Liver (tissue), 9 donors: ENCODE data around the gene RERE. TPM values are rescaled to one million over a fixed set of nuclear protein-coding genes. Genes with fewer than 3 reads are reported as not detected.

ENCODE experiments used
- DNase-seq: peaks from one replicate; pipeline ENCODE4 v3.0.0-alpha.2; 2017; ENCODE audit warnings: low spot score
- H3K27ac ChIP-seq, 2 donors: one replicate each; pipeline ENCODE4 v1.7.0; 2013; ENCODE audit warnings: inconsistent platforms in 2 of 2, low read length in 2 of 2, control low read depth in 1 of 2, low read depth in 1 of 2, mild to moderate bottlenecking in 1 of 2
- H3K27me3 ChIP-seq, 4 donors: one replicate each; pipeline versions ENCODE4 v1.6.1 to v1.7.0; 2013; ENCODE audit warnings: low read length in 3 of 4, inconsistent platforms in 1 of 4, mild to moderate bottlenecking in 1 of 4, moderate library complexity in 1 of 4; ENCODE audit not compliant: control insufficient read depth in 4 of 4, insufficient read depth in 4 of 4
- H3K36me3 ChIP-seq, 4 donors: one replicate each; pipeline versions ENCODE4 v1.6.1 to v1.7.0; 2013; ENCODE audit warnings: low read length in 3 of 4, mild to moderate bottlenecking in 3 of 4, low read depth in 1 of 4, moderate library complexity in 1 of 4; ENCODE audit not compliant: control insufficient read depth in 4 of 4, insufficient read depth in 3 of 4
- H3K4me1 ChIP-seq, 4 donors: one replicate each; pipeline versions ENCODE4 v1.6.1 to v1.7.0; 2013; ENCODE audit warnings: low read length in 3 of 4, mild to moderate bottlenecking in 3 of 4, moderate library complexity in 1 of 4; ENCODE audit not compliant: control insufficient read depth in 4 of 4, insufficient read depth in 4 of 4
- H3K4me3 ChIP-seq, 3 donors: one replicate each; pipeline versions ENCODE4 v1.6.1 to v1.7.0; 2013; ENCODE audit warnings: low read length in 3 of 3, control low read depth in 1 of 3, low read depth in 1 of 3, mild to moderate bottlenecking in 1 of 3
- H3K9ac ChIP-seq, 2 donors: one replicate each; pipeline ENCODE4 v1.7.0; 2013; ENCODE audit warnings: low read length in 2 of 2, mild to moderate bottlenecking in 2 of 2, moderate library complexity in 2 of 2, control low read depth in 1 of 2, low read depth in 1 of 2
- H3K9me3 ChIP-seq, 4 donors: one replicate each; pipeline versions ENCODE4 v1.6.1 to v1.7.0; 2013; ENCODE audit warnings: low read length in 3 of 4; ENCODE audit not compliant: control insufficient read depth in 4 of 4
- EGR1 ChIP-seq, 2 donors: IDR thresholded peaks; 2 replicates each; pipeline ENCODE4 v1.6.1; 2016 to 2018; ENCODE audit warnings: antibody characterized with exemption in 2 of 2, low read depth in 2 of 2
- FOXA1 ChIP-seq: IDR thresholded peaks from 2 replicates; pipeline ENCODE4 v1.6.1; 2016; ENCODE audit warnings: antibody characterized with exemption
- FOXA2 ChIP-seq: IDR thresholded peaks from 2 replicates; pipeline ENCODE4 v1.6.1; 2016; ENCODE audit warnings: antibody characterized with exemption
- GABPA ChIP-seq, 2 donors: IDR thresholded peaks in 1 of 2; conservative IDR thresholded peaks in 1 of 2; 2 replicates each; pipeline ENCODE4 v1.6.1; 2016; ENCODE audit warnings: antibody characterized with exemption in 2 of 2, mild to moderate bottlenecking in 1 of 2, moderate library complexity in 1 of 2
- JUND ChIP-seq, 2 donors: IDR thresholded peaks; 2 replicates each; pipeline ENCODE4 v1.6.1; 2016; ENCODE audit warnings: antibody characterized with exemption in 2 of 2
- NR2F2 ChIP-seq: IDR thresholded peaks from 2 replicates; pipeline ENCODE4 v1.6.1; 2016; ENCODE audit warnings: antibody characterized with exemption
- RAD21 ChIP-seq, 2 donors: IDR thresholded peaks; 2 replicates each; pipeline ENCODE4 v1.6.1; 2016; ENCODE audit warnings: antibody characterized with exemption in 2 of 2, mild to moderate bottlenecking in 2 of 2
- RXRA ChIP-seq, 2 donors: IDR thresholded peaks; 2 replicates each; pipeline ENCODE4 v1.6.1; 2017 to 2018; ENCODE audit warnings: antibody characterized with exemption in 2 of 2, mild to moderate bottlenecking in 1 of 2
- TAF1 ChIP-seq: conservative IDR thresholded peaks from 2 replicates; pipeline ENCODE4 v1.6.1; 2016; ENCODE audit warnings: antibody characterized with exemption, mild to moderate bottlenecking
- YY1 ChIP-seq: IDR thresholded peaks from 2 replicates; pipeline ENCODE4 v1.6.1; 2016; ENCODE audit warnings: antibody characterized with exemption, mild to moderate bottlenecking
- whole genome bisulfite sequencing: extraction: QIAGEN DNeasy Blood & Tissue Kit; methylation state at CpG from one replicate; pipeline ENCODE4 v1.1.7; 2013; 5-methylcytosine and 5-hydroxymethylcytosine counted together
- polyA plus RNA-seq, 2 donors: library from polyadenylated mRNA; stranded (reverse) in 1 of 2; unstranded in 1 of 2; fragments of 200-250 nt in 1 of 2; fragments of >200 nt in 1 of 2; fragmentation: Nextera tagmentation in 1 of 2; extraction: Ambion mirVana in 1 of 2; gene quantifications; one replicate each; pipeline versions ENCODE4 v1.2.1 to v1.2.3, GENCODE V29; 2013 to 2015
- total RNA-seq, 2 donors: library from RNA; depleted of rRNA; stranded (reverse); fragments of >200 nt; gene quantifications; one replicate each; pipeline ENCODE4 v1.2.3, GENCODE V29; 2014
- TF ChIP-seq, protein P1 (sequence below): fragments of 150-350 bp; IDR thresholded peaks from 2 replicates; pipeline ENCODE4 v1.5.1; 2017; ENCODE audit warnings: improper control_type of control experiment, low read depth, low read length; ENCODE audit not compliant: missing input control
- TF ChIP-seq, protein P2 (sequence below): IDR thresholded peaks from 2 replicates; pipeline ENCODE4 v1.6.1; 2016; ENCODE audit warnings: antibody characterized with exemption, mild to moderate bottlenecking
- TF ChIP-seq, protein P3 (sequence below): IDR thresholded peaks from 2 replicates; pipeline ENCODE4 v1.6.1; 2016; ENCODE audit warnings: antibody characterized with exemption
- TF ChIP-seq, protein P4 (sequence below): IDR thresholded peaks from 2 replicates; pipeline ENCODE4 v1.6.1; 2016; ENCODE audit warnings: antibody characterized with exemption
- TF ChIP-seq, protein P5 (sequence below): IDR thresholded peaks from 2 replicates; pipeline ENCODE4 v1.6.1; 2016; ENCODE audit warnings: antibody characterized with exemption
- donor health status: healthy.
- donor health status: healthy.
- donor health status: healthy.
- donor health status: healthy.
- donor health status: healthy.

The RERE gene
- total and polyA plus RNA-seq, 4 donors = 9.8 to 49.1 (median 24.8) TPM

DNA sequence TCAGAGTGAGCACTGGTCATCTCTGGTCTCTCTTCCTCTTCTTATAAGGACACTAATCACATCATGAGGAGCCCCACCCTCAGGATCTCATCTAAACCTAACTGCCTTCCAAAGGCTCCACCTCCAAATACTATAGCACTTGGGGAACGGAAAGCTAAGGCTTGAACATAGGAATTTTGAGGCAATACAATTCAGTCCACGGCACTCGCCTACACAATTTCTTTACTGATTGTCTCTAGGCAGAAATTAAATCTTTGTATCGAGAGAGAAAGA lies 127.3 kb downstream of the RERE start:
- no peak for DNase-seq
- TF ChIP-seq, protein P1, sequence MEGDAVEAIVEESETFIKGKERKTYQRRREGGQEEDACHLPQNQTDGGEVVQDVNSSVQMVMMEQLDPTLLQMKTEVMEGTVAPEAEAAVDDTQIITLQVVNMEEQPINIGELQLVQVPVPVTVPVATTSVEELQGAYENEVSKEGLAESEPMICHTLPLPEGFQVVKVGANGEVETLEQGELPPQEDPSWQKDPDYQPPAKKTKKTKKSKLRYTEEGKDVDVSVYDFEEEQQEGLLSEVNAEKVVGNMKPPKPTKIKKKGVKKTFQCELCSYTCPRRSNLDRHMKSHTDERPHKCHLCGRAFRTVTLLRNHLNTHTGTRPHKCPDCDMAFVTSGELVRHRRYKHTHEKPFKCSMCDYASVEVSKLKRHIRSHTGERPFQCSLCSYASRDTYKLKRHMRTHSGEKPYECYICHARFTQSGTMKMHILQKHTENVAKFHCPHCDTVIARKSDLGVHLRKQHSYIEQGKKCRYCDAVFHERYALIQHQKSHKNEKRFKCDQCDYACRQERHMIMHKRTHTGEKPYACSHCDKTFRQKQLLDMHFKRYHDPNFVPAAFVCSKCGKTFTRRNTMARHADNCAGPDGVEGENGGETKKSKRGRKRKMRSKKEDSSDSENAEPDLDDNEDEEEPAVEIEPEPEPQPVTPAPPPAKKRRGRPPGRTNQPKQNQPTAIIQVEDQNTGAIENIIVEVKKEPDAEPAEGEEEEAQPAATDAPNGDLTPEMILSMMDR = no peak
- TF ChIP-seq GABPA (IDR thresholded peaks at IDR 0.05 in 1 of 2, conservative IDR thresholded peaks at IDR 0.05 in 1 of 2) (no peak), RXRA (IDR thresholded peaks at IDR 0.05) (no peak), FOXA1 (no peak), JUND (IDR thresholded peaks at IDR 0.05) (no peak), RAD21 (IDR thresholded peaks at IDR 0.05) (no peak), EGR1 (IDR thresholded peaks at IDR 0.05; ENCODE audit: low read depth in 2 of 2) (no peak), YY1 (no peak), TAF1 (no peak)
- TF ChIP-seq, protein P2, sequence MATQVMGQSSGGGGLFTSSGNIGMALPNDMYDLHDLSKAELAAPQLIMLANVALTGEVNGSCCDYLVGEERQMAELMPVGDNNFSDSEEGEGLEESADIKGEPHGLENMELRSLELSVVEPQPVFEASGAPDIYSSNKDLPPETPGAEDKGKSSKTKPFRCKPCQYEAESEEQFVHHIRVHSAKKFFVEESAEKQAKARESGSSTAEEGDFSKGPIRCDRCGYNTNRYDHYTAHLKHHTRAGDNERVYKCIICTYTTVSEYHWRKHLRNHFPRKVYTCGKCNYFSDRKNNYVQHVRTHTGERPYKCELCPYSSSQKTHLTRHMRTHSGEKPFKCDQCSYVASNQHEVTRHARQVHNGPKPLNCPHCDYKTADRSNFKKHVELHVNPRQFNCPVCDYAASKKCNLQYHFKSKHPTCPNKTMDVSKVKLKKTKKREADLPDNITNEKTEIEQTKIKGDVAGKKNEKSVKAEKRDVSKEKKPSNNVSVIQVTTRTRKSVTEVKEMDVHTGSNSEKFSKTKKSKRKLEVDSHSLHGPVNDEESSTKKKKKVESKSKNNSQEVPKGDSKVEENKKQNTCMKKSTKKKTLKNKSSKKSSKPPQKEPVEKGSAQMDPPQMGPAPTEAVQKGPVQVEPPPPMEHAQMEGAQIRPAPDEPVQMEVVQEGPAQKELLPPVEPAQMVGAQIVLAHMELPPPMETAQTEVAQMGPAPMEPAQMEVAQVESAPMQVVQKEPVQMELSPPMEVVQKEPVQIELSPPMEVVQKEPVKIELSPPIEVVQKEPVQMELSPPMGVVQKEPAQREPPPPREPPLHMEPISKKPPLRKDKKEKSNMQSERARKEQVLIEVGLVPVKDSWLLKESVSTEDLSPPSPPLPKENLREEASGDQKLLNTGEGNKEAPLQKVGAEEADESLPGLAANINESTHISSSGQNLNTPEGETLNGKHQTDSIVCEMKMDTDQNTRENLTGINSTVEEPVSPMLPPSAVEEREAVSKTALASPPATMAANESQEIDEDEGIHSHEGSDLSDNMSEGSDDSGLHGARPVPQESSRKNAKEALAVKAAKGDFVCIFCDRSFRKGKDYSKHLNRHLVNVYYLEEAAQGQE = no peak
- TF ChIP-seq, protein P3, sequence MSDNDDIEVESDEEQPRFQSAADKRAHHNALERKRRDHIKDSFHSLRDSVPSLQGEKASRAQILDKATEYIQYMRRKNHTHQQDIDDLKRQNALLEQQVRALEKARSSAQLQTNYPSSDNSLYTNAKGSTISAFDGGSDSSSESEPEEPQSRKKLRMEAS = no peak
- TF ChIP-seq, protein P4, sequence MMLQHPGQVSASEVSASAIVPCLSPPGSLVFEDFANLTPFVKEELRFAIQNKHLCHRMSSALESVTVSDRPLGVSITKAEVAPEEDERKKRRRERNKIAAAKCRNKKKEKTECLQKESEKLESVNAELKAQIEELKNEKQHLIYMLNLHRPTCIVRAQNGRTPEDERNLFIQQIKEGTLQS = no peak
- H3K4me3 ChIP-seq = no peak overlapping the region
- 90% methylated on average over 4 of the region's 4 CpGs for WGBS
- H3K27ac ChIP-seq = no peak overlapping the region
- H3K36me3 ChIP-seq = no peaks in the 10 kb centered on the region
- H3K9me3 ChIP-seq = no peaks in the 10 kb centered on the region
- H3K9ac ChIP-seq = no peak overlapping the region
- no peaks in the 10 kb centered on the region for H3K27me3 ChIP-seq
- no peaks in the 10 kb centered on the region for H3K4me1 ChIP-seq

DNA sequence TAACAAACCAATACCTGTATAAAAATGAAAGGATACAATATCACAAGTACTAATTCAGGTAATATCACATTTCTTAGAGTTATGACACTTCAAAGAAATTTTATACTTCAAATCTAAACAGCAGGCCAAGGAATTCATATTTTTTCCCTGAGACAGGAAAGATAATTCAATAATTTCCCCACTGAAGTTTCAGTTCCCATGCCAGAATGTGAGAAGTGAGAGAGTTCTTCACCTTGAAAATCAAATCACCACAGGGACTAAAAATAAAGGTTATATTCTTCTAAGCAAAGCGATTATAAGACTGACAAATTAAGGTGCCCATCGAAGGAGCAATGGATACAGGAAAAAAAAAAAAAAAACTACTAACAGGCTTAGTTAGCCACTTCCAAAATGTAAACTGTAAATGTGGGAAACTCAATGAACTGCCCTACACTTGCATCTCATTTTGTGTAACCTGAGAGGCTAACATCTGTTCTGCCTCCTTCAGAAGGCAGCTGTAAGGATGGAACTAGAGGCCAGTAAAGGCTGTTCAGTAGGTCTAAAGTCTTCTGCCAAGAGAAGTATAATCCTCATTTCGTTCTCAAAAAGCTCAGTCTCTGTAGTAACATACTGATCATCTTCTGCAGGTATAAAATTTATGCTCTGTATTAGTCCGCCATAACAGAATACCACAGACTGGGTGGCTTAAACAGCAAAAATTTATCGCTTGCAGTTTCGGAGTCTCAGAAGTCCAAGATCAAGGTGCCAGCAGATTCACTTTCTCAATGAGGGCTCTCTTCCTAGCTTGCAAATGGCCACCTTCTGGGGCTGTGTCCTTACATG lies 127.8 kb downstream of the RERE start:
- no peak for TF ChIP-seq FOXA2
- TF ChIP-seq TAF1 = no peak
- TF ChIP-seq, protein P5, sequence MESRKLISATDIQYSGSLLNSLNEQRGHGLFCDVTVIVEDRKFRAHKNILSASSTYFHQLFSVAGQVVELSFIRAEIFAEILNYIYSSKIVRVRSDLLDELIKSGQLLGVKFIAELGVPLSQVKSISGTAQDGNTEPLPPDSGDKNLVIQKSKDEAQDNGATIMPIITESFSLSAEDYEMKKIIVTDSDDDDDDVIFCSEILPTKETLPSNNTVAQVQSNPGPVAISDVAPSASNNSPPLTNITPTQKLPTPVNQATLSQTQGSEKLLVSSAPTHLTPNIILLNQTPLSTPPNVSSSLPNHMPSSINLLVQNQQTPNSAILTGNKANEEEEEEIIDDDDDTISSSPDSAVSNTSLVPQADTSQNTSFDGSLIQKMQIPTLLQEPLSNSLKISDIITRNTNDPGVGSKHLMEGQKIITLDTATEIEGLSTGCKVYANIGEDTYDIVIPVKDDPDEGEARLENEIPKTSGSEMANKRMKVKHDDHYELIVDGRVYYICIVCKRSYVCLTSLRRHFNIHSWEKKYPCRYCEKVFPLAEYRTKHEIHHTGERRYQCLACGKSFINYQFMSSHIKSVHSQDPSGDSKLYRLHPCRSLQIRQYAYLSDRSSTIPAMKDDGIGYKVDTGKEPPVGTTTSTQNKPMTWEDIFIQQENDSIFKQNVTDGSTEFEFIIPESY = no peak
- TF ChIP-seq, protein P2 = no peak
- TF ChIP-seq NR2F2 = no peak
- no peak for TF ChIP-seq FOXA1
- 96% methylated on average over 6 of the region's 6 CpGs for WGBS

More for the DNA sequence above, 127.8 kb downstream of the RERE start:
- H3K36me3 ChIP-seq = no peaks in the 10 kb centered on the region
- no peak for DNase-seq
- H3K4me1 ChIP-seq = no peaks in the 10 kb centered on the region
- H3K27me3 ChIP-seq = no peaks in the 10 kb centered on the region
- no peak overlapping the region for H3K9ac ChIP-seq
- H3K9me3 ChIP-seq = no peaks in the 10 kb centered on the region
- no peak overlapping the region for H3K4me3 ChIP-seq
- H3K27ac ChIP-seq = no peak overlapping the region
